HG02610 (cell line): ENCODE results near the gene KCNQ1.

Experiments used
- ATAC-seq: cut with Tn5 transposase; IDR thresholded peaks from one replicate; pipeline ENCODE4 v1.9.1; 2021; ENCODE audit warnings: mild to moderate bottlenecking, moderate library complexity; ENCODE audit not compliant: unreplicated experiment

Gene KCNQ1

GRCh38 chr11:2674658-2675131 lies 229.9 kb downstream of the KCNQ1 start:
- no peak for ATAC-seq

- no peak for ATAC-seq
Observed at GRCh38 chr11:2675540-2675939, 230.7 kb downstream of the KCNQ1 start.

GRCh38 chr11:2677127-2677526 lies 232.3 kb downstream of the KCNQ1 start:
- no peak for ATAC-seq

GRCh38 chr11:2678396-2678795 lies 233.6 kb downstream of the KCNQ1 start:
- ATAC-seq, result no peak

- no peak for ATAC-seq
Observed at GRCh38 chr11:2679011-2679676, 234.3 kb downstream of the KCNQ1 start.

- no peak for ATAC-seq
Observed at GRCh38 chr11:2681408-2682145, 236.8 kb downstream of the KCNQ1 start.

- no peak for ATAC-seq
Observed at GRCh38 chr11:2683806-2684205, 239.0 kb downstream of the KCNQ1 start.

GRCh38 chr11:2684581-2684980 lies 239.8 kb downstream of the KCNQ1 start:
- no peak for ATAC-seq

- ATAC-seq, result no peak
Observed at GRCh38 chr11:2685051-2685450, 240.2 kb downstream of the KCNQ1 start.

- ATAC-seq, result no peak
Observed at GRCh38 chr11:2685566-2686359, 241.0 kb downstream of the KCNQ1 start.

- no peak for ATAC-seq
Observed at GRCh38 chr11:2686360-2687222, 241.8 kb downstream of the KCNQ1 start.

- no peak for ATAC-seq
Observed at GRCh38 chr11:2687223-2687530, 242.4 kb downstream of the KCNQ1 start.

GRCh38 chr11:2687782-2688191 lies 243.0 kb downstream of the KCNQ1 start:
- no peak for ATAC-seq

- ATAC-seq, result no peak
Observed at GRCh38 chr11:2688381-2689231, 243.8 kb downstream of the KCNQ1 start.

- ATAC-seq, result no peak
Observed at GRCh38 chr11:2689651-2690575, 245.1 kb downstream of the KCNQ1 start.

GRCh38 chr11:2690596-2691354 lies 246.0 kb downstream of the KCNQ1 start:
- no peak for ATAC-seq

GRCh38 chr11:2691355-2691761 lies 246.6 kb downstream of the KCNQ1 start:
- no peak for ATAC-seq
